Measurements from ENCODE around the gene CRADD. TPM values are rescaled to one million over a fixed set of nuclear protein-coding genes. Genes with fewer than 3 reads are reported as not detected.

CRADD gene
- total RNA-seq, 2 experiments from 2014 or later = 5.8 to 9.2 TPM

- no peaks in the 10 kb centered on the region for H3K4me1 ChIP-seq (ENCODE audit: insufficient read depth, low read length)
- ChIA-PET POLR2A (no interaction called here), CTCF (interaction anchor here (0.7 kb wide), 1 partner anchor 14 kb away, joined by 3 read pairs; no protein-coding TSS in a partner anchor)
- DNase-seq (no peak), ATAC-seq (ENCODE audit: poor library complexity) (no peak)
- Mint-ChIP-seq H3K9me3 (no peaks in the 10 kb centered on the region), H3K4me3 (no peak overlapping the region), H3K36me3 (ENCODE audit: low read depth) (peaks cover 3% of the 10 kb centered on the region), H3K4me1 (ENCODE audit: low read depth) (no peaks in the 10 kb centered on the region), H3K27ac (no peak overlapping the region), H3K27me3 (no peaks in the 10 kb centered on the region)
- intact Hi-C loops (cut with DNase I, micrococcal nuclease) = no loop called here
- H3K4me3 ChIP-seq (ENCODE audit: low read length) = no peak overlapping the region
- TF ChIP-seq, protein P1, sequence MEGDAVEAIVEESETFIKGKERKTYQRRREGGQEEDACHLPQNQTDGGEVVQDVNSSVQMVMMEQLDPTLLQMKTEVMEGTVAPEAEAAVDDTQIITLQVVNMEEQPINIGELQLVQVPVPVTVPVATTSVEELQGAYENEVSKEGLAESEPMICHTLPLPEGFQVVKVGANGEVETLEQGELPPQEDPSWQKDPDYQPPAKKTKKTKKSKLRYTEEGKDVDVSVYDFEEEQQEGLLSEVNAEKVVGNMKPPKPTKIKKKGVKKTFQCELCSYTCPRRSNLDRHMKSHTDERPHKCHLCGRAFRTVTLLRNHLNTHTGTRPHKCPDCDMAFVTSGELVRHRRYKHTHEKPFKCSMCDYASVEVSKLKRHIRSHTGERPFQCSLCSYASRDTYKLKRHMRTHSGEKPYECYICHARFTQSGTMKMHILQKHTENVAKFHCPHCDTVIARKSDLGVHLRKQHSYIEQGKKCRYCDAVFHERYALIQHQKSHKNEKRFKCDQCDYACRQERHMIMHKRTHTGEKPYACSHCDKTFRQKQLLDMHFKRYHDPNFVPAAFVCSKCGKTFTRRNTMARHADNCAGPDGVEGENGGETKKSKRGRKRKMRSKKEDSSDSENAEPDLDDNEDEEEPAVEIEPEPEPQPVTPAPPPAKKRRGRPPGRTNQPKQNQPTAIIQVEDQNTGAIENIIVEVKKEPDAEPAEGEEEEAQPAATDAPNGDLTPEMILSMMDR (IDR thresholded peaks at IDR 0.05) = no peak
- no peak overlapping the region for H3K27ac ChIP-seq (ENCODE audit: low read depth in 1 of 2, low read length in 2 of 2)
- peaks cover 0 to under 1% of the 10 kb centered on the region in 2 experiments for H3K9me3 ChIP-seq (ENCODE audit: control insufficient read depth in 1 of 2, insufficient read depth in 1 of 2, low read length in 2 of 2)
- H3K36me3 ChIP-seq (ENCODE audit: insufficient read depth, low read length) = no peaks in the 10 kb centered on the region
- H3K27me3 ChIP-seq (ENCODE audit: control insufficient read depth in 1 of 2, insufficient read depth in 2 of 2, low read length in 2 of 2) = no peaks in the 10 kb centered on the region
Measured at GRCh38 chr12:93729934-93730333, 52.8 kb downstream of the CRADD start.

- ATAC-seq (ENCODE audit: poor library complexity) = no peak
- no peak overlapping the region for H3K27ac Mint-ChIP-seq
- TF ChIP-seq, protein P1 (IDR thresholded peaks at IDR 0.05) = no peak
- intact Hi-C loops (cut with DNase I, micrococcal nuclease) = no loop called here
- no peak for DNase-seq
- Histone ChIP-seq H3K9me3 (ENCODE audit: control insufficient read depth in 1 of 2, insufficient read depth in 1 of 2, low read length in 2 of 2) (no peaks in the 10 kb centered on the region), H3K27me3 (ENCODE audit: control insufficient read depth in 1 of 2, insufficient read depth in 2 of 2, low read length in 2 of 2) (no peaks in the 10 kb centered on the region), H3K27ac (ENCODE audit: low read depth in 1 of 2, low read length in 2 of 2) (no peak overlapping the region), H3K4me1 (ENCODE audit: insufficient read depth, low read length) (no peaks in the 10 kb centered on the region), H3K4me3 (ENCODE audit: low read length) (no peak overlapping the region), H3K36me3 (ENCODE audit: insufficient read depth, low read length) (no peaks in the 10 kb centered on the region)
- CTCF ChIA-PET = no interaction called here
- POLR2A ChIA-PET = no interaction called here
- H3K4me3 Mint-ChIP-seq = no peak overlapping the region
- no peaks in the 10 kb centered on the region for H3K27me3 Mint-ChIP-seq
- no peaks in the 10 kb centered on the region for H3K36me3 Mint-ChIP-seq (ENCODE audit: low read depth)
- no peaks in the 10 kb centered on the region for H3K4me1 Mint-ChIP-seq (ENCODE audit: low read depth)
- no peaks in the 10 kb centered on the region for H3K9me3 Mint-ChIP-seq
Measured at GRCh38 chr12:93733358-93733757, 56.2 kb downstream of the CRADD start.

DNA sequence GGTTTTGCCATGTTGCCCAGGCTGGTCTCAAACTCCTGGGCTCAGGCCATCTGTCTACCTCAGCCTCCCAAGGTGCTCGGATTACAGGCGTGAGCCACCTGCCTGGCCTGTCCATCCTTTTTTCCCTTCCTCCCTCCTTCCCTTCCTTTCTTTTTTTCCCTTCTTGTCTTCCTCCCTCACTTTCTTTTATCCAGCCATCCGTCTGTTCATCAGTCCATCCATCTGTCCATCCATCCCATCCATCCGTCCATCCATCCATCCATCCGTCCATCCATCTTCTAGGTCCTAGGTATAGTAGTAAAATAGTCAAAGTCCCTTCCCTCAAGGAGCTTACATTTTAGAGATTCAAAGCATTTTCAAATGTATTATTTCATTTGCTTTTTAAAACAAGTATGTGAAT is 56.8 kb downstream of the CRADD start:
- Mint-ChIP-seq H3K4me1 (ENCODE audit: low read depth) (no peaks in the 10 kb centered on the region), H3K9me3 (no peaks in the 10 kb centered on the region), H3K4me3 (no peak overlapping the region), H3K27me3 (no peaks in the 10 kb centered on the region), H3K36me3 (ENCODE audit: low read depth) (no peaks in the 10 kb centered on the region), H3K27ac (no peak overlapping the region)
- intact Hi-C loops (cut with DNase I, micrococcal nuclease) = no loop called here
- ChIA-PET POLR2A (no interaction called here), CTCF (interaction anchor here (1.0 kb wide), 1 partner anchor 368 kb away, joined by 3 read pairs; no protein-coding TSS in a partner anchor)
- ATAC-seq (ENCODE audit: poor library complexity) (no peak), DNase-seq (no peak)
- Histone ChIP-seq H3K27me3 (ENCODE audit: control insufficient read depth in 1 of 2, insufficient read depth in 2 of 2, low read length in 2 of 2) (no peaks in the 10 kb centered on the region), H3K4me1 (ENCODE audit: insufficient read depth, low read length) (no peaks in the 10 kb centered on the region), H3K4me3 (ENCODE audit: low read length) (no peak overlapping the region), H3K36me3 (ENCODE audit: insufficient read depth, low read length) (no peaks in the 10 kb centered on the region), H3K27ac (ENCODE audit: low read depth in 1 of 2, low read length in 2 of 2) (no peak overlapping the region), H3K9me3 (ENCODE audit: control insufficient read depth in 1 of 2, insufficient read depth in 1 of 2, low read length in 2 of 2) (no peaks in the 10 kb centered on the region)
- TF ChIP-seq, protein P1 (IDR thresholded peaks at IDR 0.05) = no peak

Data from CD4-positive, alpha-beta T cell (primary cell).